Endothelial cell (in vitro differentiated cells): ENCODE data around the gene KTN1. TPM values are rescaled to one million over a fixed set of nuclear protein-coding genes. Genes with fewer than 3 reads are reported as not detected.

Experiments
- DNase-seq: peaks from one replicate; pipeline ENCODE4 v3.0.0; 2021; ENCODE audit warnings: low spot score
- H3K27ac Mint-ChIP-seq: one replicate; pipeline ENCODE4 v1.8.0; 2021; ENCODE audit warnings: mixed read lengths, inconsistent platforms; ENCODE audit not compliant: unreplicated experiment
- H3K27me3 Mint-ChIP-seq: one replicate; pipeline ENCODE4 v1.8.0; 2021; ENCODE audit warnings: mild to moderate bottlenecking, moderate library complexity, mixed read lengths, inconsistent platforms; ENCODE audit not compliant: unreplicated experiment
- H3K36me3 Mint-ChIP-seq: one replicate; pipeline ENCODE4 v1.8.0; 2021; ENCODE audit warnings: mild to moderate bottlenecking, low read depth, mixed read lengths, inconsistent platforms; ENCODE audit not compliant: unreplicated experiment
- H3K4me1 Mint-ChIP-seq: one replicate; pipeline ENCODE4 v1.8.0; 2021; ENCODE audit warnings: mild to moderate bottlenecking, mixed read lengths, inconsistent platforms; ENCODE audit not compliant: unreplicated experiment
- H3K4me3 Mint-ChIP-seq: one replicate; pipeline ENCODE4 v1.8.0; 2021; ENCODE audit warnings: mild to moderate bottlenecking, mixed read lengths, inconsistent platforms; ENCODE audit not compliant: unreplicated experiment
- H3K9me3 Mint-ChIP-seq: one replicate; pipeline ENCODE4 v1.8.0; 2021; ENCODE audit warnings: mixed read lengths, inconsistent platforms; ENCODE audit not compliant: unreplicated experiment
- CTCF ChIP-seq: fragments of 200-600 bp; sonication (generic); IDR thresholded peaks from one replicate; pipeline ENCODE4 v1.5.0; 2021; ENCODE audit warnings: antibody characterized with exemption; ENCODE audit not compliant: unreplicated experiment
- total RNA-seq: library from RNA; stranded (reverse); fragmentation: NEBNext Ultra II Directional; extraction: Animal tissue kit (Norgen Biotek cat#: 25700); gene quantifications from one replicate; pipeline ENCODE4 v1.2.1, GENCODE V29; 2021; ENCODE audit not compliant: unreplicated experiment

The KTN1 gene
- total RNA-seq, 1 donor from 2014 or later = 220 TPM

GRCh38 chr14:55535516-55536203, 44.3 kb upstream of the KTN1 start:
- DNase-seq = no peak
- Mint-ChIP-seq H3K27ac (no peak overlapping the region), H3K27me3 (no peaks in the 10 kb centered on the region)

GRCh38 chr14:55536204-55536708, 43.8 kb upstream of the KTN1 start:
- no peaks in the 10 kb centered on the region for H3K27me3 Mint-ChIP-seq
- peaks cover 12% of the 10 kb centered on the region for H3K4me1 Mint-ChIP-seq
- peaks cover 3% of the 10 kb centered on the region for H3K36me3 Mint-ChIP-seq
- no peak overlapping the region for H3K4me3 Mint-ChIP-seq
- no peak overlapping the region for H3K27ac Mint-ChIP-seq
- TF ChIP-seq CTCF = no peak
- no peaks in the 10 kb centered on the region for H3K9me3 Mint-ChIP-seq
- DNase-seq = no peak

More at GRCh38 chr14:55535516-55536203, 44.3 kb upstream of the KTN1 start:
- no peak for TF ChIP-seq CTCF
- H3K4me3 Mint-ChIP-seq = no peak overlapping the region
- H3K4me1 Mint-ChIP-seq = peaks cover 12% of the 10 kb centered on the region
- H3K36me3 Mint-ChIP-seq = peaks cover 3% of the 10 kb centered on the region
- H3K9me3 Mint-ChIP-seq = no peaks in the 10 kb centered on the region

GRCh38 chr14:55537782-55538181, 42.2 kb upstream of the KTN1 start:
- DNase-seq = no peak
- Mint-ChIP-seq H3K27me3 (no peaks in the 10 kb centered on the region), H3K4me1 (peaks cover 12% of the 10 kb centered on the region), H3K9me3 (no peaks in the 10 kb centered on the region), H3K36me3 (peaks cover 3% of the 10 kb centered on the region), H3K27ac (no peak overlapping the region), H3K4me3 (no peak overlapping the region)
- no peak for TF ChIP-seq CTCF

GRCh38 chr14:55539975-55540374, 40.0 kb upstream of the KTN1 start:
- no peaks in the 10 kb centered on the region for H3K9me3 Mint-ChIP-seq
- no peak for TF ChIP-seq CTCF
- no peak overlapping the region for H3K4me3 Mint-ChIP-seq
- H3K36me3 Mint-ChIP-seq = peaks cover 3% of the 10 kb centered on the region
- no peaks in the 10 kb centered on the region for H3K4me1 Mint-ChIP-seq
- no peaks in the 10 kb centered on the region for H3K27me3 Mint-ChIP-seq
- DNase-seq = no peak
- H3K27ac Mint-ChIP-seq = no peak overlapping the region

- no peak for DNase-seq
- no peaks in the 10 kb centered on the region for H3K4me1 Mint-ChIP-seq
- H3K4me3 Mint-ChIP-seq = no peak overlapping the region
- H3K36me3 Mint-ChIP-seq = peaks cover 3% of the 10 kb centered on the region
- no peaks in the 10 kb centered on the region for H3K27me3 Mint-ChIP-seq
- H3K9me3 Mint-ChIP-seq = no peaks in the 10 kb centered on the region
- no peak for TF ChIP-seq CTCF
- no peak overlapping the region for H3K27ac Mint-ChIP-seq
Observed at GRCh38 chr14:55540847-55541773, 38.9 kb upstream of the KTN1 start.
